Hematopoietic multipotent progenitor cell (in vitro differentiated cells): ENCODE data around the gene ENTPD8. TPM values are rescaled to one million over a fixed set of nuclear protein-coding genes. Genes with fewer than 3 reads are reported as not detected.

Experiments used
- DNase-seq, 3 donors: peaks; one replicate each; pipeline ENCODE4 v3.0.0-alpha.2; 2011 to 2015; ENCODE audit warnings: low read depth in 2 of 3, low spot score in 2 of 3
- total RNA-seq: library from RNA; depleted of rRNA; stranded (reverse); fragments of >200 nt; gene quantifications from one replicate; pipeline ENCODE4 v1.2.3, GENCODE V29; 2012

Gene ENTPD8, protein sequence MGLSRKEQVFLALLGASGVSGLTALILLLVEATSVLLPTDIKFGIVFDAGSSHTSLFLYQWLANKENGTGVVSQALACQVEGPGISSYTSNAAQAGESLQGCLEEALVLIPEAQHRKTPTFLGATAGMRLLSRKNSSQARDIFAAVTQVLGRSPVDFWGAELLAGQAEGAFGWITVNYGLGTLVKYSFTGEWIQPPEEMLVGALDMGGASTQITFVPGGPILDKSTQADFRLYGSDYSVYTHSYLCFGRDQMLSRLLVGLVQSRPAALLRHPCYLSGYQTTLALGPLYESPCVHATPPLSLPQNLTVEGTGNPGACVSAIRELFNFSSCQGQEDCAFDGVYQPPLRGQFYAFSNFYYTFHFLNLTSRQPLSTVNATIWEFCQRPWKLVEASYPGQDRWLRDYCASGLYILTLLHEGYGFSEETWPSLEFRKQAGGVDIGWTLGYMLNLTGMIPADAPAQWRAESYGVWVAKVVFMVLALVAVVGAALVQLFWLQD
- 0.27 TPM for total RNA-seq

DNA sequence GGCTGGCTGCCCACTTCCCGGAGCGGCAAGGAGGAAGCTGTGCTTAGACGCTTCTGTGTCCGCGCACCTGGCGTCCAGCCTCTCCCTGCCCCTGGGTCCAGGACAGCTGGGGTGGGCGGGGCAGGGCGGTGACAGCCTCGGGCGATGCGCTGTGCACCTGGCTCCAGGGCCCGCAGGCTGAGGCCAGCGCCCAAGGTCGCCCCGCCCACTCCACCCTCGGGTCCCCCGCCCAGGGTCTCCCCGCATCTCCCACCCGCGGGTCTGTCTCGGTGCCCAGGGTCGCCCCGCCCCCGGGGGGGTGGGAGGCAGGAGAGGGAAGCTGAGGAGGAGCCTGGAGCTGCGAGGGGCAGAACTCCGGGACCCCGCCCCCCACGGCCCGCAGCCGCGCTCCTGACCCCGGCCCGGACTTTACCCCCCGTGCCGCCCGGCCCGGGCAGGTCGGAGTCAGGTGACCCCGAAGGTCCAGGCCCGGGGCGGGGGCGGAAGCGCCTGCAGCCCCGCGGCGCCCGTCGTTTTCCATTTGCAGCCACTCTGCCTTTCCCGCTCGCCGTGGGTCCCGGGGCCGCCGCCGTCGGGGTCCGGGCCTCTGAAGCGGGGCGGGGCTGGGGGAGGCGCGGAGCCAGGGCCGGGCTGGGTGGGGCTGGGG is at the start of gene ENTPD8:
ENTPD8 (minus strand) TSS at position 69 of the 646 bp plus-strand sequence. CDS start 3,072 bp downstream, outside the sequence.
- DNase-seq: peak in 2 of 3 donors; percentile 51 to 53

- no peak for DNase-seq
Observed at GRCh38 chr9:137490532-137491186, 49.5 kb upstream of the ENTPD8 start.

DNA sequence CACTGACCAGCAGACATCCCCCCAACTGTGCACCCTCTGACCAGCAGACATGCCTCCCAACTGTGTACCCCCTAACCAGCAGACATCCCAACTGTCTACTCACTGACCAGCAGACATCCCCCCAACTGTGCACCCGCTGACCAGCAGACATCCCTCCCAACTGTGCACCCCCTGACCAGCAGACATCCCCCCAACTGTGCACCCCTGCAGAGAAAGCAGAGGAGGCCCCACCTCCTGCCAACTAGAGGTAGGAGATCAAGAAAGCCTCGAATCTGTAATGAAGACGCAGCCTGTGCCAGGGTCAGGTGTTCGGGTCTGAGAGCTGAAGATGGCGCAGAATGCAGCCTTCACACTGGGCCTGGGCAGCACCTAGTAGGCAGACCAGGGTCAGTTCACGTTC is 47.7 kb upstream of the ENTPD8 start:
- no peak for DNase-seq

- DNase-seq: no peak
Observed at GRCh38 chr9:137488327-137488653, 47.1 kb upstream of the ENTPD8 start.

GRCh38 chr9:137487454-137488326 is 46.5 kb upstream of the ENTPD8 start:
- no peak for DNase-seq

DNA sequence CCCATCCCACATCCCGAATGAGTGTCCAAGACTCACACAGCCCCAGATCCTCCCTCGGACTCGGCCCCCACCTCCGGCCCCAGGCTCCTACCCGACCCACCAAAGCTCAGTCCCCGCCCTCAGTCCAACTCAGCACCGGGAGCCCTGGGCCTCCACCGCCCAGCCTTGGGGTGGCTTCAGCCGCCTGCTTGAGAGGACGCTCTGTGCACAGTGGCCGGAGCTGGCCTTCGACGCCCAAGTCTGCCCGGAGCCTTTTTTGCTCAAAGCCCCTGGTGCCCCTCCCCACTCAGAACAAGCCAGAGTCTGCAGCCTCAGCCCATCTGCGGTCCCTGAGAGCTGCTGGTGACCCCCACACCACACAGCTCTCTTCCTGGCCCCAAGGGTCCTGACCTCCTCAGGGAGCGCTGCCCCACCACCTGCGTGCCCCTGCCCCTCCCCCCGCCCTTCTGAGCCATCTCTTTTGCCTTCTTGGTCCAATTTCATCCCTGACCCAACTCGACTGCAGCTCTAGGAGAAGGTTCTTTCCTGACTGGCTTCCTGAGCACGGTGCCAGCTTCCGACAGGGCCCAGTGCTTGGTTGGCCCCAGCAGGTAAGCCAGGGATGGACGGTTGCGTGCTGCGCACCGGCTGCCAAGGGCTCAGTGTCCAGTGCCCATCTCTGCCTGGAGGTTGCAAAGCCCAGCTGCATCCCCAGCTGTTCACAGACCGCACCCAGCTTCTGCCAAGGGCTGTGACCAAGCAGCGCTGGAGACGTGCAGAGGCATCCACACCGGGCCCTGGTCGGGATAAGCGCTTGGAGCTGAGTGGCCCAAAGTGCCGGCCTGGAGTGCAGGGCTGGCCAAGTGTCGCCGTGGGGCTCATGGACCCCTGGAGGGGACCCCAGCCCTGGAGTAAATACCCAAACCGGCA is 45.6 kb upstream of the ENTPD8 start:
- no peak for DNase-seq

- DNase-seq: no peak
Observed at GRCh38 chr9:137486141-137486490, 45.0 kb upstream of the ENTPD8 start.

DNA sequence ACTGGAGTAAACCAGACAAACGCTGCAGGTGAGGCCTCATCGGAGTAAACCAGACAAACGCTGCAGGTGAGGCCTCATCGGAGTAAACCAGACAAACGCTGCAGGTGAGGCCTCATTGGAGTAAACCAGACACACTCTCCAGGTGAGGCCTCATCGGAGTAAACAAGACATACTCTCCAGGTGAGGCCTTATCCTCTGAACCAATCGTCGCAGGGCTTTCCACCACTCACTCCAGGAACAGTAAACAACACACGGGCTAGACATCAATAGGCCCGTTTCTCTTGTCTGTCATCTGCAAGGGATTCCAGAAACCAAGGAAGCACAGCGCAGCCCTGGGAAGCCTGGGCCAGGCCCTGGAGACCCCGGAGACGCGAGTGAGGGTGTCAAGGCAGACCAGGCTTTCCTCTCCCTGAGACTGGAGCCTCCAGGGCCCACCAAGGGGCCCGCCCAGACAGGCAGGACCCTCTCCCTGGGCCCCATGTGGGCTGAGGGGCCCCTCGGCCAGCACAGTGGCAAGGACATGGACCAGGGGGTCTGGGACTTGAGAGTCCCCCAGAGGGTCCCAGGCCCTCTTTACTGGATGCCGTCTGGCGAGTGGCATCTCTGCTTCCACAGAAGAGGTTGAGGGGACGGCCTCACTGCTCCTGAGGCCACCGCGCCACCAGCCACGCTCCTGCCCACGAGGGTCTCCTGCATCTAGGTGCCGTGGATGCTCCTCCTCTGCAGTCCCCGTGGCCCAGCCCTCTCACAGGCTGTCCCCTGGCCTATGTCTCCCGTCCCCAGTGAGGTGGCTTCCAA is 44.4 kb upstream of the ENTPD8 start:
- DNase-seq: no peak

DNA sequence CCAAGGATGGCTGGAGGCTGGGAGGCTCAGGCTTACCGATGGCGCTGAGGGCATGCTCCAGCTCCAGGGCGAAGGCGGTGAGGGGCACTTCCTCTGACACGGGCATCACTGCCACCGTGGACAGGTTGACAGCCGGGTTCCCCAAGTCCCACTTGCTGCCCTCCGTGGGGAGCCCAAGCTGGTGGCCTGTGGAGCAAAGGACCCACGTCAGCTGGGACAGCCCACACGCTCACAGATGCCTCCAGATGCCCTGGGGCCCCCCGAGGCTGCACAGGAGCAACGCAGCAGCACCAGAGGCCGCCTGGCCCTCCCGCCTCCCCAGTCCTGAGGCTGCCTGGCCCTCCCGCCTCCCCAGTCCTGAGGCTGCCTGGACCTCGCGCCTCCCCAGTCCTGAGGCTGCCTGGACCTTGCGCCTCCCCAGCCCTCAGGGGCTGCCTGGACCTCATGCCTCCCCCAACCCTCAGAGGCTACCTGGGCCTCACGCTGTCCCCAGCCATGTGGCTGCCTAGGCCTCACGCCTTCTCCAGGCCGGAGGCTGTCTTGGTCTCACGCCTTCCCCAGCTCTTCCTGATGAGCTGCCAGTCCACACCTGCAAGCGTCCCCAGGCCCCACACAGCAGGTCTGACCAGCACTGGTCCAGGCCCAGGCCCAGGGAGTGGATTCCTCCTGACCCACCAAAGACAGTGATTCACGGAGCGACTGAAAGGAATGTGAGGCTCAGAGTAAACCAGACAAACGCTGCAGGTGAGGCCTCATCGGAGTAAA is 43.6 kb upstream of the ENTPD8 start:
- no peak for DNase-seq

DNA sequence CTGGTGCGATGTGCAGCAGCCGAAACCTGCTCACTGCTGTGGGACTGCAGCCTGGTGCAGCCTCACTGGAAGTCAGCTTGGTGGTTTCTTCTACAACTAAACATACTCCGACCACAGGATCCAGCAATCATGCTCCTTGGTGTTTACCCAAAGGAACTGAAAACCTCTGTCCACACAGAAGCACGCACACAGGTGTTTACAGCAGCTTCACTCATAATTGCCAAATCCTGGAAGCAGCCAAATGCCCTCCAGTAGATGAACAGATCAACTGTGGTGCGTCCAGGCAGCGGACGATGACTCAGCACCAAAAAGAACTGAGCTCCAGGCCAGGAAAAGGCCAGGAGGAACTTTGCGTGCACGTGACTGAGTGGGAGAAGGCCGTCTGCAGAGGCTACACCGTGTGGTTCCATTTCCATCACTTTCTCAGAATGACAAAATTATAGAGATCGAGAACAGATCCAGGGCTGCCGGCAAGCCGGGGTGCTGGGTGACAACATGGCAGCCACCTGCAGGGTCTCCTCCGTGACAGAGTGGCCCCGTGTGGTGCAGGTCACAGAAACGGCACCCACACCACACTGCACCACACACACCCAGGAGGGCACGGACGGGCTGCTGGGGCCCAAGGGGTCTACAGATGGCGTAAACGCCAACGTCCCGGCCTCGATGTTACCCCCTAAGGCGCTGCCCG is 41.1 kb upstream of the ENTPD8 start:
- no peak for DNase-seq

DNA sequence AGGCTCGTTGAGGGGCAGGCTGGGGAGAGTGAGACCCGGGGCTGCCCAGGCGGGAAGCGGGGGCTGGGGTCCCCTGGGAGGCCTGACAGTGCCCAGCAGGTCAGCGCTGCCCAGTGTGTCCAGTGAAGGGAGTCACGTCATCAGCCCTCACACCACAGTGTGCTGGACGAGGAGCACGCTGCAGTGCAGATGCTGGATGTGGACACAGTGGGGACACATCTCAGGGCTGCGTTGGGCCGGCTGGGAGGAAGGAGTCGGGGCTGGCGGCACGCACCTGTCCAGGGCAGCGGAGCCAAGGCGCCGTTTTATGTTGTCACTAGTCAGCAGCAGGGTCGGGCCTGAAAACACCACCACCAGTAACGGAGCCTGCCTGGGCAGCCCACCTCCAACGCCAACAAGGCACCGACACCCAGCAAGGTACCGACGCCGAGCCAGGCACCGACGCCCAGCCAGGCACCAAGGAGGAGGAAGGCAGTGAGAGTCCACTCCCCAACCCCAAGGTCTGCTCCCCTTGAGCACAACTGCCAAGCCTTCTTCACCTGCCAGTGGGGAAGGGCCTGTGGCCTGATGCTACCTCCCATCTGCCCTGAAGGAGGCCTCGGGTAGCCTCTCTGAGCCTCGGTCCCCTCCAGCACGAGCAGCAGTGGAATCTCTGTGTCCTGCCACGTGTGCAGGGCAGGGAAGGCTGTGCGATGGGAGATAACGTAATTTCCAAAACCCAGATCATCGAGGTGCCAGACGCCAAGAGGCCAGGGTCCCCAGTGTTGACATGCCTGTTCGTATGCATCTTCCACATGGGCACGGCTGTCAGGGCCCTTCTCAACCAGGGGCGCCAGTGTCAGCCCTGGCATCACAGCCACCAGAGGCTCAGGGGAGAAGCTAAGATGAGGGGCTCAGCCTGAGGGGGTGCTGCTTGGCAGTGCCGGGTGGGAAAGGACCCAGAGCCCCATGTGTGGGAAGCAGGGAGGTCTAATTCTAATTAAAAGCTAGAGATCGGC is 39.8 kb upstream of the ENTPD8 start:
- no peak for DNase-seq

GRCh38 chr9:137479892-137480685 is 38.9 kb upstream of the ENTPD8 start:
- DNase-seq: no peak

DNA sequence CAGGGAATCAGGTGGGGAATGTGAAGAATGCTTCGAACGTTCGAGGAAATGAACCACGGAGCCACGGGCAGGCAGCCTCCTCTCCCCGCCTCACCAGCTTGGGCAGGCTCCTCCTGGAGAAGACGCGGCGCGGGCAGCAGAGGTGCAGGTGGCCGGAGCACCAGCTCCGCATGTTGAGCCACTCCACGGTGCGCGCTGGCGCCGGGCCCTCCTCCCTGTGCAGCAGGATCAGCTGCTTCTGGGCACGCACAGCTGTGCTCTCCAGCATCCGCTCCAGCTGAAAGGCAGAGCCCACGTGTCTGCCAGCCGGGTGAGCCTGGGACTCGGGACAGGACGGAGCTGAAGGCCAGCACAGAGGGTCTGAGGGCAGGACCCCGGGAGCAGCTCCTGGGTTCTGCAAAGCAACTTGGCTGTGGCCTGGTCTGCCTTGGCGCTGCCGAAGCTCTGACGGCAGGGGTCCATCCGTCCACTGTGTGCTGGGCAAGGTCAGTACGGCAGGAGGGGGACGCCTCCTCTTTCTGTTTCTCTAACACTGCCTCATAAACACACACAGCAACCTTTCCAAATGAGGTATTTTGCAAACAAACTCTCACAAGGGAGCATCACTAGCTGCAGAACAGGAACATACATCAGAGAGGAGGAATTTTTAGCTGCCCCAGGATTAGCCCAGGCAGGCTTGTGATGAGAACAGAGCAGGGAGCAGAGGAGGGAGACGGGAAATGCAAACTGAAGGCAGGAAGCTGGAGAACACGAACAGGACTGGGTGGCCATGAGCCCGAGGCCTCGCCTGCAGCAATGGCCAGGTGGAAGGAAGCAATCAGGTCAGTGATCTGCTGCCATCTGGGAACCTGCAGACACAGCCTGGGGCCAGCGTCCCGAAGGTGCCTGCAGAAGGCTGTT is 38.1 kb upstream of the ENTPD8 start:
- no peak for DNase-seq

DNA sequence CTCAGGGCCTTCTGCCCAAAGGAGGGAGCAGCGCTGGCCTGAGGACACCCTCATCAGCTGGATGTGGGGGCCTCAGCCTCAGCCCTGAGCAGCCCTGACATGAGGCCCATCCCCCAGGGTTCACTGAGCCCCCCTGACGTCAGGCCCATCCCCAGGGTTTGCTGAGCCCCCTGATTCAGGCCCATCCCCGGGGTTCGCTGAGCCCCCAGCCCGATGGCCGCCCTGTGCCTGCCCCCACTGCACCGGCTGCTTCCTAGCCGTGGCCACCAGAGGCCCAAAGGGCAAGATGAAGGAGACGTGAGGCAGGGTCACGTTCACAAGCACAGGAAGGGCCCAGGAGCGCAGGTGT is 37.4 kb upstream of the ENTPD8 start:
- DNase-seq: no peak
